H9 (cell line): ENCODE measurements around the gene STAP2. TPM values are rescaled to one million over a fixed set of nuclear protein-coding genes. Genes with fewer than 3 reads are reported as not detected.

Source experiments
- DNase-seq: peaks from one replicate; pipeline ENCODE4 v3.0.0-alpha.2; 2017
- H2AFZ ChIP-seq: one replicate; pipeline ENCODE4 v1.6.1; 2013; ENCODE audit warnings: mild to moderate bottlenecking, low read length, control low read depth, moderate library complexity
- H2AK5ac ChIP-seq: 2 replicates; pipeline ENCODE4 v1.6.1; 2013; ENCODE audit warnings: low read length, control low read depth, mixed read lengths; ENCODE audit not compliant: insufficient read length
- H2BK120ac ChIP-seq: one replicate; pipeline ENCODE4 v1.6.1; 2013; ENCODE audit warnings: low read depth, mild to moderate bottlenecking, low read length, control low read depth, inconsistent platforms; ENCODE audit not compliant: poor library complexity, severe bottlenecking
- H2BK12ac ChIP-seq: 2 replicates; pipeline ENCODE4 v1.6.1; 2013; ENCODE audit warnings: low read length, control low read depth, mixed read lengths, low read depth; ENCODE audit not compliant: insufficient read length
- H2BK15ac ChIP-seq: 2 replicates; pipeline ENCODE4 v1.6.1; 2013; ENCODE audit warnings: low read depth, low read length, control low read depth
- H2BK20ac ChIP-seq: one replicate; pipeline ENCODE4 v1.6.1; 2013; ENCODE audit warnings: low read depth, mild to moderate bottlenecking, low read length, control low read depth, inconsistent platforms; ENCODE audit not compliant: poor library complexity, severe bottlenecking
- H2BK5ac ChIP-seq: 2 replicates; pipeline ENCODE4 v1.6.1; 2013; ENCODE audit warnings: low read length, control low read depth, mixed read lengths; ENCODE audit not compliant: insufficient read length
- H3K14ac ChIP-seq: 2 replicates; pipeline ENCODE4 v1.6.1; 2013; ENCODE audit warnings: low read length, control low read depth; ENCODE audit not compliant: insufficient read depth
- H3K18ac ChIP-seq: 2 replicates; pipeline ENCODE4 v1.6.1; 2013; ENCODE audit warnings: low read depth, mild to moderate bottlenecking, mixed read lengths, low read length, control low read depth; ENCODE audit not compliant: insufficient read length
- H3K23ac ChIP-seq: 2 replicates; pipeline ENCODE4 v1.6.1; 2013; ENCODE audit warnings: low read length, control low read depth, mixed read lengths, low read depth; ENCODE audit not compliant: insufficient read length
- H3K23me2 ChIP-seq: 2 replicates; pipeline ENCODE4 v1.6.1; 2013; ENCODE audit warnings: low read depth, mild to moderate bottlenecking, mixed read lengths, low read length, control low read depth; ENCODE audit not compliant: insufficient read length, poor library complexity, severe bottlenecking
- H3K27ac ChIP-seq: 2 replicates; pipeline ENCODE4 v1.5.1; 2013; ENCODE audit warnings: low read length, control low read depth, mixed read lengths, low read depth; ENCODE audit not compliant: insufficient read length
- H3K27me3 ChIP-seq: 2 replicates; pipeline ENCODE4 v1.6.1; 2013; ENCODE audit warnings: low read length, control low read depth, inconsistent platforms; ENCODE audit not compliant: insufficient read depth
- H3K4ac ChIP-seq: 2 replicates; pipeline ENCODE4 v1.6.1; 2013; ENCODE audit warnings: low read depth, mild to moderate bottlenecking, control low read depth, inconsistent platforms, low read length, moderate library complexity
- H3K4me1 ChIP-seq: 2 replicates; pipeline ENCODE4 v1.6.1; 2013; ENCODE audit warnings: low read length, control low read depth, inconsistent platforms; ENCODE audit not compliant: insufficient read depth
- H3K4me2 ChIP-seq: 2 replicates; pipeline ENCODE4 v1.6.1; 2013; ENCODE audit warnings: low read length, control low read depth, mixed read lengths; ENCODE audit not compliant: insufficient read length, insufficient read depth
- H3K56ac ChIP-seq: 2 replicates; pipeline ENCODE4 v1.6.1; 2013; ENCODE audit warnings: low read depth, mild to moderate bottlenecking, mixed read lengths, low read length, control low read depth; ENCODE audit not compliant: insufficient read length
- H3K79me1 ChIP-seq: 2 replicates; pipeline ENCODE4 v1.6.1; 2013; ENCODE audit warnings: low read depth, mild to moderate bottlenecking, moderate library complexity, low read length, control low read depth, inconsistent platforms; ENCODE audit not compliant: insufficient read depth, poor library complexity, severe bottlenecking
- H3K79me2 ChIP-seq: 2 replicates; pipeline ENCODE4 v1.6.1; 2013; ENCODE audit warnings: low read length, control low read depth, inconsistent platforms; ENCODE audit not compliant: insufficient read depth
- H3K9ac ChIP-seq: 2 replicates; pipeline ENCODE4 v1.6.1; 2013; ENCODE audit warnings: low read length, control low read depth, mixed read lengths; ENCODE audit not compliant: insufficient read length; ENCODE audit errors: extremely low read depth
- H3K9me3 ChIP-seq: one replicate; pipeline ENCODE4 v1.6.1; 2013; ENCODE audit warnings: low read depth, low read length, inconsistent platforms; ENCODE audit not compliant: control insufficient read depth
- H3T11ph ChIP-seq: one replicate; pipeline ENCODE4 v1.6.1; 2013; ENCODE audit warnings: mild to moderate bottlenecking, low read length, control low read depth, inconsistent platforms
- H4K20me1 ChIP-seq: one replicate; pipeline ENCODE4 v1.6.1; 2013; ENCODE audit not compliant: control insufficient read depth, insufficient read length, insufficient read depth
- H4K5ac ChIP-seq: 2 replicates; pipeline ENCODE4 v1.6.1; 2013; ENCODE audit warnings: low read depth, mild to moderate bottlenecking, mixed read lengths, low read length, control low read depth; ENCODE audit not compliant: insufficient read length
- H4K8ac ChIP-seq: replicated peaks from 2 replicates; pipeline ENCODE4 v1.6.1; 2013; ENCODE audit warnings: low read length, control low read depth, mixed read lengths, low read depth; ENCODE audit not compliant: insufficient read length
- H4K91ac ChIP-seq: 2 replicates; pipeline ENCODE4 v1.6.1; 2013; ENCODE audit warnings: low read depth, mild to moderate bottlenecking, moderate library complexity, mixed read lengths, low read length, control low read depth; ENCODE audit not compliant: insufficient read length
- H3K27ac Mint-ChIP-seq, 3 experiments: 2 replicates in 2 of 3; 3 replicates in 1 of 3; pipeline ENCODE4 v1.8.0; 2020 to 2021; ENCODE audit warnings: mixed read lengths in 3 of 3, mild to moderate bottlenecking in 1 of 3, moderate library complexity in 1 of 3
- H3K27me3 Mint-ChIP-seq: 2 replicates; pipeline ENCODE4 v1.8.0; 2021; ENCODE audit warnings: low read depth, mild to moderate bottlenecking, moderate library complexity, mixed read lengths
- H3K36me3 Mint-ChIP-seq, 3 experiments: 2 replicates in 2 of 3; 3 replicates in 1 of 3; pipeline ENCODE4 v1.8.0; 2020 to 2021; ENCODE audit warnings: low read depth in 3 of 3, mixed read lengths in 3 of 3; ENCODE audit not compliant: insufficient read depth in 1 of 3
- H3K4me1 Mint-ChIP-seq, 2 experiments: 2 replicates each; pipeline ENCODE4 v1.8.0; 2020; ENCODE audit warnings: mixed read lengths in 2 of 2
- H3K4me3 Mint-ChIP-seq, 2 experiments: 2 replicates in 1 of 2; 3 replicates in 1 of 2; pipeline ENCODE4 v1.8.0; 2020 to 2021; ENCODE audit warnings: mild to moderate bottlenecking in 2 of 2, mixed read lengths in 2 of 2, moderate library complexity in 1 of 2
- H3K9me3 Mint-ChIP-seq, 2 experiments: 2 replicates in 1 of 2; 3 replicates in 1 of 2; pipeline ENCODE4 v1.8.0; 2020; ENCODE audit warnings: mild to moderate bottlenecking in 2 of 2, mixed read lengths in 2 of 2, moderate library complexity in 1 of 2
- WGBS: extraction: QIAGEN DNeasy Blood & Tissue Kit; methylation state at CpG from one replicate; pipeline ENCODE4 v1.1.7; 2013; ENCODE audit warnings: missing lambda C conversion rate, low lambda C conversion rate, mixed read lengths; ENCODE audit not compliant: insufficient read length; ENCODE audit errors: extremely low coverage; 5-methylcytosine and 5-hydroxymethylcytosine counted together
- total RNA-seq: library from RNA; stranded (reverse); gene quantifications from 2 replicates; pipeline ENCODE4 v1.2.1, GENCODE V29; 2021
- TF ChIP-seq, protein P1 (sequence below): fragments of 200-600 bp; sonication (generic); conservative IDR thresholded peaks from 3 replicates; pipeline ENCODE4 v1.8.0; 2021; ENCODE audit warnings: antibody characterized with exemption, mild to moderate bottlenecking

The STAP2 gene
- total RNA-seq, 1 experiment from 2014 or later, result 20.2 TPM

- no peak overlapping the region for H4K5ac ChIP-seq
- Mint-ChIP-seq H3K4me3 (no peak overlapping the region), H3K9me3 (no peaks in the 10 kb centered on the region), H3K36me3 (peaks cover 0 to 2% (median 0%) of the 10 kb centered on the region in 3 experiments; a peak in 1 of 7 replicates), H3K4me1 (peaks cover 33 to 43% of the 10 kb centered on the region in 2 experiments), H3K27ac (peak overlapping the region; percentile 41 to 69 (median 66); a peak in 5 of 7 replicates), H3K27me3 (peaks cover 2% of the 10 kb centered on the region; the same call in 1 of the 2 replicates)
- H3K27ac ChIP-seq, result no peak overlapping the region
- no CpG with 5 or more reads among the region's 17 CpGs for WGBS
- peaks cover 3% of the 10 kb centered on the region for H3K79me1 ChIP-seq
- H2BK20ac ChIP-seq, result no peak overlapping the region
- H3K23ac ChIP-seq, result no peak overlapping the region
- peaks cover 5% of the 10 kb centered on the region; the same call in 1 of the 2 replicates for H3K79me2 ChIP-seq
- no peak overlapping the region for H2BK120ac ChIP-seq
- peaks cover 8% of the 10 kb centered on the region; the same call in 1 of the 2 replicates for H3K4me1 ChIP-seq
- H3K4ac ChIP-seq, result no peak overlapping the region
- no peak overlapping the region for H2BK12ac ChIP-seq
- no peak overlapping the region for H2AFZ ChIP-seq
- TF ChIP-seq, protein P1, sequence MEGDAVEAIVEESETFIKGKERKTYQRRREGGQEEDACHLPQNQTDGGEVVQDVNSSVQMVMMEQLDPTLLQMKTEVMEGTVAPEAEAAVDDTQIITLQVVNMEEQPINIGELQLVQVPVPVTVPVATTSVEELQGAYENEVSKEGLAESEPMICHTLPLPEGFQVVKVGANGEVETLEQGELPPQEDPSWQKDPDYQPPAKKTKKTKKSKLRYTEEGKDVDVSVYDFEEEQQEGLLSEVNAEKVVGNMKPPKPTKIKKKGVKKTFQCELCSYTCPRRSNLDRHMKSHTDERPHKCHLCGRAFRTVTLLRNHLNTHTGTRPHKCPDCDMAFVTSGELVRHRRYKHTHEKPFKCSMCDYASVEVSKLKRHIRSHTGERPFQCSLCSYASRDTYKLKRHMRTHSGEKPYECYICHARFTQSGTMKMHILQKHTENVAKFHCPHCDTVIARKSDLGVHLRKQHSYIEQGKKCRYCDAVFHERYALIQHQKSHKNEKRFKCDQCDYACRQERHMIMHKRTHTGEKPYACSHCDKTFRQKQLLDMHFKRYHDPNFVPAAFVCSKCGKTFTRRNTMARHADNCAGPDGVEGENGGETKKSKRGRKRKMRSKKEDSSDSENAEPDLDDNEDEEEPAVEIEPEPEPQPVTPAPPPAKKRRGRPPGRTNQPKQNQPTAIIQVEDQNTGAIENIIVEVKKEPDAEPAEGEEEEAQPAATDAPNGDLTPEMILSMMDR, result no peak
- no peaks in the 10 kb centered on the region for H3K23me2 ChIP-seq
- DNase-seq, result no peak
- no peak overlapping the region for H4K8ac ChIP-seq
- H3T11ph ChIP-seq, result no peak overlapping the region
- H3K9me3 ChIP-seq, result no peaks in the 10 kb centered on the region
- H3K4me2 ChIP-seq, result no peak overlapping the region
- no peaks in the 10 kb centered on the region for H3K27me3 ChIP-seq
- H3K14ac ChIP-seq, result no peak overlapping the region; the same call in 1 of the 2 replicates
- H4K20me1 ChIP-seq, result peaks cover 5% of the 10 kb centered on the region
- H3K18ac ChIP-seq, result no peak overlapping the region
- no peak overlapping the region for H2BK15ac ChIP-seq
- no peak overlapping the region for H3K9ac ChIP-seq
- no peak overlapping the region for H2BK5ac ChIP-seq
- no peak overlapping the region for H3K56ac ChIP-seq
- H2AK5ac ChIP-seq, result no peak overlapping the region
- no peak overlapping the region for H4K91ac ChIP-seq
Observed at GRCh38 chr19:4380254-4380727, 41.7 kb upstream of the STAP2 start.
